K562 (cell line): Measurements from ENCODE around the gene RASSF10. TPM values are rescaled to one million over a fixed set of nuclear protein-coding genes. Genes with fewer than 3 reads are reported as not detected.

Experiments used
- BCOR ChIP-seq: fragments of 450-650 bp; IDR thresholded peaks from 2 replicates; pipeline ENCODE4 v1.6.1; 2016
- CREB5 ChIP-seq: fragments of 250-450 bp; sonication (Bioruptor Pico); IDR thresholded peaks from 2 replicates; pipeline ENCODE4 v1.5.0; 2020; ENCODE audit warnings: mild to moderate bottlenecking
- TAF15 ChIP-seq: fragments of 200-400 bp; formaldehyde crosslinking; IDR thresholded peaks from 2 replicates; pipeline ENCODE4 v1.6.1; 2017; ENCODE audit warnings: mild to moderate bottlenecking, low read depth, low read length, moderate library complexity
- UBTF ChIP-seq, 2 experiments: IDR thresholded peaks; 2 replicates each; pipeline ENCODE4 v1.6.1; 2012; ENCODE audit warnings: improper control_type of control experiment in 2 of 2, low read depth in 2 of 2, low read length in 2 of 2, borderline replicate concordance in 1 of 2
- ZNF134 ChIP-seq: fragments of 250-450 bp; sonication (Bioruptor Pico); conservative IDR thresholded peaks from 2 replicates; pipeline ENCODE4 v1.4.0; 2020
- ZNF830 ChIP-seq: fragments of 250-450 bp; sonication (Bioruptor Pico); IDR thresholded peaks from 2 replicates; pipeline ENCODE4 v1.5.0; 2021; ENCODE audit warnings: mild to moderate bottlenecking
- polyA plus RNA-seq, 8 experiments: library from polyadenylated mRNA; depleted of rRNA in 4 of 8; stranded (reverse) in 5 of 8; unstranded in 3 of 8; fragments of >200 nt; fragmentation: Nextera tagmentation in 2 of 8; fragmentation: Illumina TruSeq in 1 of 8; extraction: Ambion mirVana in 2 of 8; extraction: Trizol in 1 of 8; gene quantifications; 2 replicates each; pipeline versions ENCODE4 v1.2.1 to v1.2.3, GENCODE V29; 2011 to 2014; ENCODE audit warnings: inconsistent platforms in 1 of 8, missing spikeins in 1 of 8
- total RNA-seq, 7 experiments: library from RNA; depleted of rRNA in 6 of 7; stranded (reverse); fragments of >200 nt in 6 of 7; fragmentation: Illumina TruSeq in 2 of 7; extraction: Trizol in 2 of 7; gene quantifications; 2 replicates each; pipeline versions ENCODE4 v1.2.1 to v1.2.3, GENCODE V29; 2011 to 2021; ENCODE audit warnings: low replicate concordance in 1 of 7

RASSF10 gene
- total and polyA plus RNA-seq, 9 of the 15 experiments (the other 6 are each of a cell fraction or from before 2014, with no cell fraction given) = not detected

- TF ChIP-seq UBTF (IDR thresholded peaks at IDR 0.05; ENCODE audit: borderline replicate concordance in 1 of 2, low read depth in 2 of 2, low read length in 2 of 2) (no peak), TAF15 (no peak), BCOR (no peak), ZNF830 (CRISPR knock-in tag) (no peak), CREB5 (CRISPR knock-in tag) (no peak), ZNF134 (no peak)
- TF ChIP-seq, all 486 proteins: peak for 0
These were observed 36.6 kb downstream of the RASSF10 start (continued) for GRCh38 chr11:13045734-13046133.
